DMS 273 treated with DMSO at 0.1 percent for 48 hours (cell line): Measurements from ENCODE around the gene MAGI2.
"Not testable (repeated sequence)": the region's sequence is repeated elsewhere in the genome, so short reads cannot be mapped to it uniquely, and the experiment has no call there.

Experiments
- DNase-seq: peaks from one replicate; lab custom pipeline; 2025; lab: John Stamatoyannopoulos, UW

Gene MAGI2

GRCh38 chr7:79051915-79052314 lies 401.6 kb downstream of the MAGI2 start:
- DNase-seq: no peak

GRCh38 chr7:79050603-79051002 lies 402.9 kb downstream of the MAGI2 start:
- no peak for DNase-seq

- DNase-seq: no peak
Observed at GRCh38 chr7:79046061-79046460, 407.4 kb downstream of the MAGI2 start.

GRCh38 chr7:79037001-79037400 lies 416.5 kb downstream of the MAGI2 start:
- no peak for DNase-seq

- no peak for DNase-seq
Observed at GRCh38 chr7:79036356-79036755, 417.1 kb downstream of the MAGI2 start.

GRCh38 chr7:79035858-79036257 lies 417.6 kb downstream of the MAGI2 start:
- DNase-seq: no peak

GRCh38 chr7:79034730-79035129 lies 418.7 kb downstream of the MAGI2 start:
- no peak for DNase-seq

GRCh38 chr7:79019711-79020110 lies 433.8 kb downstream of the MAGI2 start:
- DNase-seq: not testable (repeated sequence)

- no peak for DNase-seq
Observed at GRCh38 chr7:79011921-79012320, 441.5 kb downstream of the MAGI2 start.

GRCh38 chr7:79009647-79010046 lies 443.8 kb downstream of the MAGI2 start:
- no peak for DNase-seq

- DNase-seq: no peak
Observed at GRCh38 chr7:79008786-79009185, 444.7 kb downstream of the MAGI2 start.

GRCh38 chr7:78996013-78996412 lies 457.5 kb downstream of the MAGI2 start:
- DNase-seq: no peak

- no peak for DNase-seq
Observed at GRCh38 chr7:78993341-78993740, 460.1 kb downstream of the MAGI2 start.

- DNase-seq: no peak
Observed at GRCh38 chr7:78985509-78985908, 468.0 kb downstream of the MAGI2 start.

- no peak for DNase-seq
Observed at GRCh38 chr7:78983483-78983882, 470.0 kb downstream of the MAGI2 start.

- DNase-seq: no peak
Observed at GRCh38 chr7:78970440-78970916, 483.0 kb downstream of the MAGI2 start.

- DNase-seq: no peak
Observed at GRCh38 chr7:78968951-78969350, 484.5 kb downstream of the MAGI2 start.

GRCh38 chr7:78967561-78967960 lies 485.9 kb downstream of the MAGI2 start:
- DNase-seq: not testable (repeated sequence)

- DNase-seq: no peak
Observed at GRCh38 chr7:78967046-78967445, 486.4 kb downstream of the MAGI2 start.

GRCh38 chr7:78959477-78959876 lies 494.0 kb downstream of the MAGI2 start:
- no peak for DNase-seq

GRCh38 chr7:78955329-78955728 lies 498.1 kb downstream of the MAGI2 start:
- no peak for DNase-seq

- no peak for DNase-seq
Observed at GRCh38 chr7:78953726-78954363, 499.6 kb downstream of the MAGI2 start.

GRCh38 chr7:78953090-78953489 lies 500.4 kb downstream of the MAGI2 start:
- no peak for DNase-seq

- no peak for DNase-seq
Observed at GRCh38 chr7:78939669-78940068, 513.8 kb downstream of the MAGI2 start.
